ENCODE data around the gene RAB3B. TPM values are rescaled to one million over a fixed set of nuclear protein-coding genes. Genes with fewer than 3 reads are reported as not detected.
"Not testable (repeated sequence)": the region's sequence is repeated elsewhere in the genome, so short reads cannot be mapped to it uniquely, and the experiment has no call there.

RAB3B gene
- total RNA-seq, 1 donor from 2014 or later = 4.0 TPM

GRCh38 chr1:51875291-51875772 lies 115.2 kb downstream of the RAB3B start:
- DNase-seq (ENCODE audit: low read depth in 2 of 2) = no peak

GRCh38 chr1:51873270-51873669 lies 117.2 kb downstream of the RAB3B start:
- not testable (repeated sequence) for DNase-seq (ENCODE audit: low read depth in 2 of 2)

GRCh38 chr1:51871351-51871975 lies 119.0 kb downstream of the RAB3B start:
- DNase-seq (ENCODE audit: low read depth in 2 of 2) = no peak

GRCh38 chr1:51870603-51871350 lies 119.7 kb downstream of the RAB3B start:
- no peak for DNase-seq (ENCODE audit: low read depth in 2 of 2)

GRCh38 chr1:51867479-51868232 lies 122.8 kb downstream of the RAB3B start:
- DNase-seq (ENCODE audit: low read depth in 2 of 2) = no peak

- no peak for DNase-seq (ENCODE audit: low read depth in 2 of 2)
Observed at GRCh38 chr1:51863384-51863783, 127.1 kb downstream of the RAB3B start.

- DNase-seq (ENCODE audit: low read depth in 2 of 2) = peak; percentile 15 to 30
Observed at GRCh38 chr1:51861669-51862068, 128.8 kb downstream of the RAB3B start.

- DNase-seq (ENCODE audit: low read depth in 2 of 2) = no peak
Observed at GRCh38 chr1:51859735-51860134, 130.8 kb downstream of the RAB3B start.

- DNase-seq (ENCODE audit: low read depth in 2 of 2) = no peak
Observed at GRCh38 chr1:51859333-51859732, 131.2 kb downstream of the RAB3B start.

- no peak for DNase-seq (ENCODE audit: low read depth in 2 of 2)
Observed at GRCh38 chr1:51858892-51859291, 131.6 kb downstream of the RAB3B start.

Other genes starting within 250 kb of the RAB3B start
- 44.2 and 47.5 TPM in 2 replicates for gene NRDC, start 112.0 kb downstream of the RAB3B start, total RNA-seq
- 8.3 and 11.8 TPM in 2 replicates for gene KTI12, start 43.1 kb upstream of the RAB3B start, total RNA-seq
- gene TXNDC12, start 64.5 kb upstream of the RAB3B start, total RNA-seq = 20.2 and 20.3 TPM in 2 replicates
- gene BTF3L4, start 65.6 kb upstream of the RAB3B start, total RNA-seq = 27.4 and 29.9 TPM in 2 replicates
- gene ZFYVE9, start 151.4 kb upstream of the RAB3B start, total RNA-seq = 21.7 and 30.7 TPM in 2 replicates